Spleen (tissue), 7 donors: ENCODE measurements around the gene USP13.

ENCODE experiments used
- CTCF ChIP-seq, 11 experiments: fragments of 200-600 bp in 7 of 11; fragments of 450-650 bp in 4 of 11; sonication (generic) in 4 of 11; IDR thresholded peaks in 8 of 11; conservative IDR thresholded peaks in 3 of 11; 1 replicate in 7 of 11; 2 replicates in 4 of 11; pipeline versions ENCODE4 v1.4.0 to v1.8.0; 2016 to 2021; ENCODE audit warnings: antibody characterized with exemption in 11 of 11, inconsistent platforms in 4 of 11, mild to moderate bottlenecking in 1 of 11
- POLR2A ChIP-seq, 3 donors: fragments of 450-650 bp; IDR thresholded peaks; one replicate each; pipeline ENCODE4 v1.5.1; 2017; ENCODE audit warnings: antibody characterized with exemption in 3 of 3, mild to moderate bottlenecking in 1 of 3
- POLR2AphosphoS5 ChIP-seq, 3 donors: sonication (generic); formaldehyde crosslinking; IDR thresholded peaks; one replicate each; pipeline ENCODE4 v1.5.1; 2017; ENCODE audit warnings: antibody characterized with exemption in 3 of 3
- donor health status: DM: no; HTN: no; CAD: no; lungs with moderate emphysema.
- donor health status: DM: no; HTN: no; CAD: no.
- donor health status: DM: no; HTN: no; CAD: no.

- TF ChIP-seq CTCF (IDR thresholded peaks at IDR 0.05 in 8 of 11, conservative IDR thresholded peaks at IDR 0.05 in 3 of 11) (no peak), POLR2A (IDR thresholded peaks at IDR 0.05) (no peak), POLR2AphosphoS5 (IDR thresholded peaks at IDR 0.05) (no peak)
These were observed 8.9 kb downstream of the USP13 start for GRCh38 chr3:179661777-179662176.
